ENCODE measurements around the gene ARSG. TPM values are rescaled to one million over a fixed set of nuclear protein-coding genes. Genes with fewer than 3 reads are reported as not detected.

The ARSG gene
- total and polyA plus RNA-seq, 4 donors: 1.5 to 5.4 (median 2.3) TPM

- H3K4me1 ChIP-seq (ENCODE audit: control insufficient read depth in 4 of 4, insufficient read depth in 4 of 4, low read length in 3 of 4): peaks cover 1 to 10% (median 8%) of the 10 kb centered on the region in 4 donors
- WGBS: 73% methylated on average over 5 of the region's 5 CpGs
- H3K27me3 ChIP-seq (ENCODE audit: control insufficient read depth in 4 of 4, insufficient read depth in 4 of 4, low read length in 3 of 4): no peaks in the 10 kb centered on the region
- no peak overlapping the region for H3K9ac ChIP-seq (ENCODE audit: low read depth in 1 of 2, low read length in 2 of 2)
- TF ChIP-seq REST (IDR thresholded peaks at IDR 0.05) (no peak), FOXA1 (IDR thresholded peaks at IDR 0.05) (no peak), EGR1 (IDR thresholded peaks at IDR 0.05; ENCODE audit: low read depth in 2 of 2) (no peak), YY1 (IDR thresholded peaks at IDR 0.05) (no peak), FOXA2 (IDR thresholded peaks at IDR 0.05) (no peak), SP1 (IDR thresholded peaks at IDR 0.05) (no peak), CTCF (IDR thresholded peaks at IDR 0.05; ENCODE audit: low read depth, low read length, missing input control) (no peak), ATF3 (IDR thresholded peaks at IDR 0.05) (no peak), TAF1 (conservative IDR thresholded peaks at IDR 0.05) (no peak), JUND (IDR thresholded peaks at IDR 0.05) (no peak), HNF4G (IDR thresholded peaks at IDR 0.05) (no peak), RXRA (IDR thresholded peaks at IDR 0.05) (no peak), ZBTB33 (IDR thresholded peaks at IDR 0.05) (no peak), MAX (IDR thresholded peaks at IDR 0.05) (no peak), GABPA (IDR thresholded peaks at IDR 0.05 in 1 of 2, conservative IDR thresholded peaks at IDR 0.05 in 1 of 2) (no peak), NR2F2 (IDR thresholded peaks at IDR 0.05) (no peak)
- H3K9me3 ChIP-seq (ENCODE audit: control insufficient read depth in 4 of 4, low read length in 3 of 4): no peaks in the 10 kb centered on the region
- peaks cover 2 to 14% (median 10%) of the 10 kb centered on the region in 4 donors for H3K36me3 ChIP-seq (ENCODE audit: control insufficient read depth in 4 of 4, insufficient read depth in 3 of 4, low read depth in 1 of 4, low read length in 3 of 4)
- no peak overlapping the region for H3K4me3 ChIP-seq (ENCODE audit: low read depth in 1 of 3, low read length in 3 of 3)
- no peak for DNase-seq (ENCODE audit: low spot score)
- no peak overlapping the region for H3K27ac ChIP-seq (ENCODE audit: low read depth in 1 of 2, low read length in 2 of 2)
These were observed 160.5 kb downstream of the ARSG start for GRCh38 chr17:68451670-68452354.
